Measurements from ENCODE around the gene ADM2.

DNA sequence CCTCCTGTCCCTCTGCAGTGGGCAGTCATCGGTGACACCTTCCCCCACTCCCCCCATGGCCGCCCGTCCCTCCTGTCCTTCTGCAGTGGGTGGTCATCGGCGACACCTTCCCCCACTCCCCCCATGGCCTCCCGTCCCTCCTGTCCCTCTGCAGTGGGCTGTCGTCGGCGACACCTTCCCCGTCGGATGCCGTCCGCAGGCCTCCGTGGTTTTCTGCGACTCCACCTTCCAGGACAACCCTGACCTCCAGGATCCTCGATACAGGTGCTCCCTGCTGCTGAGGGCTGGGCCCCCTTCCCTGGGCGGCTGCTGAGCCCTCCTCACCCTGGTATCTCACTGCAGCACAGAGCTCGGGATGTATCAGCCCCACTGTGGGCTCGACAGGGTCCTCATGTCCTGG lies 7.5 kb downstream of the ADM2 start:
- TF ChIP-seq TCF7 (CRISPR knock-in tag; IDR thresholded peaks at IDR 0.05; ENCODE audit: low read depth), result no peak
- TF ChIP-seq KAT7 (CRISPR knock-in tag; IDR thresholded peaks at IDR 0.05; ENCODE audit: borderline replicate concordance), result no peak
- TF ChIP-seq JUN (CRISPR knock-in tag; IDR thresholded peaks at IDR 0.05), result no peak
- no peak for TF ChIP-seq ELF4 (CRISPR knock-in tag; IDR thresholded peaks at IDR 0.05; ENCODE audit: low read depth)
